HepG2 (cell line): ENCODE data around the gene RABGAP1. TPM values are rescaled to one million over a fixed set of nuclear protein-coding genes. Genes with fewer than 3 reads are reported as not detected.
A peak's percentile ranks its signal among the peaks of the same experiment; 100 is the strongest.

Experiments
- ESRRA ChIP-seq: sonication (generic); formaldehyde crosslinking; IDR thresholded peaks from 2 replicates; pipeline ENCODE4 v1.5.1; 2020; ENCODE audit warnings: mild to moderate bottlenecking, low read depth, missing genetic modification reagents
- HOXA5 ChIP-seq: sonication (generic); formaldehyde crosslinking; IDR thresholded peaks from 2 replicates; pipeline ENCODE4 v1.4.0; 2020; ENCODE audit warnings: missing genetic modification reagents
- NR1H2 ChIP-seq: sonication (generic); formaldehyde crosslinking; IDR thresholded peaks from 2 replicates; pipeline ENCODE4 v1.8.1; 2022; ENCODE audit warnings: low read depth, missing genetic modification reagents, borderline replicate concordance
- SATB2 ChIP-seq: sonication (generic); formaldehyde crosslinking; IDR thresholded peaks from 2 replicates; pipeline ENCODE4 v1.5.0; 2020; ENCODE audit warnings: missing genetic modification reagents
- SRSF4 ChIP-seq: fragments of 200-400 bp; formaldehyde crosslinking; IDR thresholded peaks from one replicate; pipeline ENCODE4 v1.6.1; 2018; ENCODE audit warnings: mild to moderate bottlenecking, low read depth, low read length, moderate library complexity; ENCODE audit not compliant: poor library complexity, severe bottlenecking
- ZFX ChIP-seq: sonication (generic); formaldehyde crosslinking; IDR thresholded peaks from 2 replicates; pipeline ENCODE4 v1.4.0; 2020; ENCODE audit warnings: mild to moderate bottlenecking, low read depth, missing genetic modification reagents, moderate library complexity
- ZMYM2 ChIP-seq: sonication (generic); formaldehyde crosslinking; IDR thresholded peaks from 2 replicates; pipeline ENCODE4 v1.8.0; 2022; ENCODE audit warnings: mild to moderate bottlenecking, missing genetic modification reagents
- ZNF331 ChIP-seq: sonication (generic); formaldehyde crosslinking; IDR thresholded peaks from 2 replicates; pipeline ENCODE4 v1.4.0; 2020; ENCODE audit warnings: missing genetic modification reagents
- polyA plus RNA-seq, 8 experiments: library from polyadenylated mRNA; depleted of rRNA in 3 of 8; stranded (reverse) in 7 of 8; unstranded in 1 of 8; fragments of >200 nt; fragmentation: Illumina TruSeq in 4 of 8; extraction: Trizol in 4 of 8; gene quantifications; 2 replicates each; pipeline versions ENCODE4 v1.2.1 to v1.2.3, GENCODE V29; 2011 to 2016; ENCODE audit warnings: low read depth in 4 of 8, missing spikeins in 1 of 8, mixed read lengths in 1 of 8; ENCODE audit not compliant: insufficient read depth in 1 of 8
- total RNA-seq, 5 experiments: library from RNA; depleted of rRNA; stranded (reverse); fragments of >200 nt; fragmentation: Illumina TruSeq; extraction: Trizol; gene quantifications; 2 replicates each; pipeline ENCODE4 v1.2.3, GENCODE V29; 2016; ENCODE audit warnings: low read depth in 1 of 5
- TF ChIP-seq, protein P1 (sequence below): sonication (generic); formaldehyde crosslinking; IDR thresholded peaks from 2 replicates; pipeline ENCODE4 v1.4.0; 2020; ENCODE audit warnings: mild to moderate bottlenecking, missing genetic modification reagents
- TF ChIP-seq, protein P2 (sequence below): conservative IDR thresholded peaks from 2 replicates; pipeline ENCODE4 v1.6.1; 2018; ENCODE audit warnings: missing genetic modification reagents
- TF ChIP-seq, protein P3 (sequence below), 2 experiments: sonication (generic) in 1 of 2; formaldehyde crosslinking in 1 of 2; IDR thresholded peaks; 2 replicates each; pipeline versions ENCODE4 v1.4.0 to v1.6.1; 2016 to 2020; ENCODE audit warnings: borderline replicate concordance in 1 of 2, low read depth in 1 of 2, mild to moderate bottlenecking in 1 of 2, missing genetic modification reagents in 1 of 2
- TF ChIP-seq, protein P4 (sequence below): sonication (generic); formaldehyde crosslinking; conservative IDR thresholded peaks from 2 replicates; pipeline ENCODE4 v1.8.0; 2022; ENCODE audit warnings: mild to moderate bottlenecking, moderate library complexity, missing genetic modification reagents
- TF ChIP-seq, protein P5 (sequence below): sonication (generic); IDR thresholded peaks from 2 replicates; pipeline ENCODE4 v1.6.1; 2016; ENCODE audit warnings: low read depth, borderline replicate concordance

RABGAP1 gene
- total and polyA plus RNA-seq, 2 of the 13 experiments (the other 11 are each of a cell fraction or from before 2014, with no cell fraction given): 19.1 to 19.3 TPM

DNA sequence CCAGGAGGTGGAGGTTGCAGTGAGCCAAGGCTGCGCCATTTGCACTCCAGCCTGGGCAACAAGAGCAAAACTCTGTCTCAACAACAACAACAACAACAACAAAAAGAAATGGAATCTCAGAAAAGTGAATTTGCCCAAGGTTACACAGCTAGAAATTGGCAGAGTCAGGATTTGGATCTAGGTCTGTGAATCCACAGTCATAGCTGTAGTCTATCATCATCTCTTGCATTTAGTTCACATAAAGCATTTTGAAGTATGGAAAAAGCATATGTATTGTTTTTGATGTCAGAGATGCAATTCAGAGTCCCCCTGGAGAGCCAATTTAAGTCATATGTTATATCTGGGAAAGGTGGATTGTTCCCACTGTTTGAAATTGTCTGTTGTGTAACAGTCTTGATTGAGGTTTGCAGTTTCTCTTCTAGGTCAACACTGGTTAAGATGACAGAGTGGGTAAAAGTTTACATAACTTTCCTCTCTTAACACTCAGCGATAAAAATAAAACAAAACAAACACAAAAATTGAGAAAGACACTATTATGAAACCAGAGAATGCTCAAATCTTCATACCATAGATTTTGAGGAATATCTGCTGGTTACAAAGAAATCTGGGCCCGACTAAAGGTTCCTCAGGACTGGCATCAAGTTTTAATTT, 71.2 kb downstream of the RABGAP1 start (continued):
- TF ChIP-seq, protein P1, sequence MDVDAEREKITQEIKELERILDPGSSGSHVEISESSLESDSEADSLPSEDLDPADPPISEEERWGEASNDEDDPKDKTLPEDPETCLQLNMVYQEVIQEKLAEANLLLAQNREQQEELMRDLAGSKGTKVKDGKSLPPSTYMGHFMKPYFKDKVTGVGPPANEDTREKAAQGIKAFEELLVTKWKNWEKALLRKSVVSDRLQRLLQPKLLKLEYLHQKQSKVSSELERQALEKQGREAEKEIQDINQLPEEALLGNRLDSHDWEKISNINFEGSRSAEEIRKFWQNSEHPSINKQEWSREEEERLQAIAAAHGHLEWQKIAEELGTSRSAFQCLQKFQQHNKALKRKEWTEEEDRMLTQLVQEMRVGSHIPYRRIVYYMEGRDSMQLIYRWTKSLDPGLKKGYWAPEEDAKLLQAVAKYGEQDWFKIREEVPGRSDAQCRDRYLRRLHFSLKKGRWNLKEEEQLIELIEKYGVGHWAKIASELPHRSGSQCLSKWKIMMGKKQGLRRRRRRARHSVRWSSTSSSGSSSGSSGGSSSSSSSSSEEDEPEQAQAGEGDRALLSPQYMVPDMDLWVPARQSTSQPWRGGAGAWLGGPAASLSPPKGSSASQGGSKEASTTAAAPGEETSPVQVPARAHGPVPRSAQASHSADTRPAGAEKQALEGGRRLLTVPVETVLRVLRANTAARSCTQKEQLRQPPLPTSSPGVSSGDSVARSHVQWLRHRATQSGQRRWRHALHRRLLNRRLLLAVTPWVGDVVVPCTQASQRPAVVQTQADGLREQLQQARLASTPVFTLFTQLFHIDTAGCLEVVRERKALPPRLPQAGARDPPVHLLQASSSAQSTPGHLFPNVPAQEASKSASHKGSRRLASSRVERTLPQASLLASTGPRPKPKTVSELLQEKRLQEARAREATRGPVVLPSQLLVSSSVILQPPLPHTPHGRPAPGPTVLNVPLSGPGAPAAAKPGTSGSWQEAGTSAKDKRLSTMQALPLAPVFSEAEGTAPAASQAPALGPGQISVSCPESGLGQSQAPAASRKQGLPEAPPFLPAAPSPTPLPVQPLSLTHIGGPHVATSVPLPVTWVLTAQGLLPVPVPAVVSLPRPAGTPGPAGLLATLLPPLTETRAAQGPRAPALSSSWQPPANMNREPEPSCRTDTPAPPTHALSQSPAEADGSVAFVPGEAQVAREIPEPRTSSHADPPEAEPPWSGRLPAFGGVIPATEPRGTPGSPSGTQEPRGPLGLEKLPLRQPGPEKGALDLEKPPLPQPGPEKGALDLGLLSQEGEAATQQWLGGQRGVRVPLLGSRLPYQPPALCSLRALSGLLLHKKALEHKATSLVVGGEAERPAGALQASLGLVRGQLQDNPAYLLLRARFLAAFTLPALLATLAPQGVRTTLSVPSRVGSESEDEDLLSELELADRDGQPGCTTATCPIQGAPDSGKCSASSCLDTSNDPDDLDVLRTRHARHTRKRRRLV (CRISPR knock-in tag): no peak
- TF ChIP-seq ESRRA (CRISPR knock-in tag): no peak
- TF ChIP-seq ZFX (CRISPR knock-in tag): no peak
- peak; percentile 65; the same call in 1 of the 2 replicates for TF ChIP-seq HOXA5 (CRISPR knock-in tag)
- TF ChIP-seq, protein P2, sequence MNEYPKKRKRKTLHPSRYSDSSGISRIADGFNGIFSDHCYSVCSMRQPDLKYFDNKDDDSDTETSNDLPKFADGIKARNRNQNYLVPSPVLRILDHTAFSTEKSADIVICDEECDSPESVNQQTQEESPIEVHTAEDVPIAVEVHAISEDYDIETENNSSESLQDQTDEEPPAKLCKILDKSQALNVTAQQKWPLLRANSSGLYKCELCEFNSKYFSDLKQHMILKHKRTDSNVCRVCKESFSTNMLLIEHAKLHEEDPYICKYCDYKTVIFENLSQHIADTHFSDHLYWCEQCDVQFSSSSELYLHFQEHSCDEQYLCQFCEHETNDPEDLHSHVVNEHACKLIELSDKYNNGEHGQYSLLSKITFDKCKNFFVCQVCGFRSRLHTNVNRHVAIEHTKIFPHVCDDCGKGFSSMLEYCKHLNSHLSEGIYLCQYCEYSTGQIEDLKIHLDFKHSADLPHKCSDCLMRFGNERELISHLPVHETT: no peak
- TF ChIP-seq SRSF4: no peak
- TF ChIP-seq, protein P3, sequence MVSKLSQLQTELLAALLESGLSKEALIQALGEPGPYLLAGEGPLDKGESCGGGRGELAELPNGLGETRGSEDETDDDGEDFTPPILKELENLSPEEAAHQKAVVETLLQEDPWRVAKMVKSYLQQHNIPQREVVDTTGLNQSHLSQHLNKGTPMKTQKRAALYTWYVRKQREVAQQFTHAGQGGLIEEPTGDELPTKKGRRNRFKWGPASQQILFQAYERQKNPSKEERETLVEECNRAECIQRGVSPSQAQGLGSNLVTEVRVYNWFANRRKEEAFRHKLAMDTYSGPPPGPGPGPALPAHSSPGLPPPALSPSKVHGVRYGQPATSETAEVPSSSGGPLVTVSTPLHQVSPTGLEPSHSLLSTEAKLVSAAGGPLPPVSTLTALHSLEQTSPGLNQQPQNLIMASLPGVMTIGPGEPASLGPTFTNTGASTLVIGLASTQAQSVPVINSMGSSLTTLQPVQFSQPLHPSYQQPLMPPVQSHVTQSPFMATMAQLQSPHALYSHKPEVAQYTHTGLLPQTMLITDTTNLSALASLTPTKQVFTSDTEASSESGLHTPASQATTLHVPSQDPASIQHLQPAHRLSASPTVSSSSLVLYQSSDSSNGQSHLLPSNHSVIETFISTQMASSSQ (IDR thresholded peaks at IDR 0.05; ENCODE audit: low read depth): 0 out of 2 replicates have a peak, but pooled peaks have one; percentile 28
- TF ChIP-seq, protein P3 (CRISPR knock-in tag; IDR thresholded peaks at IDR 0.05; ENCODE audit: borderline replicate concordance): no peak
- no peak for TF ChIP-seq NR1H2 (CRISPR knock-in tag)
- TF ChIP-seq, protein P4, sequence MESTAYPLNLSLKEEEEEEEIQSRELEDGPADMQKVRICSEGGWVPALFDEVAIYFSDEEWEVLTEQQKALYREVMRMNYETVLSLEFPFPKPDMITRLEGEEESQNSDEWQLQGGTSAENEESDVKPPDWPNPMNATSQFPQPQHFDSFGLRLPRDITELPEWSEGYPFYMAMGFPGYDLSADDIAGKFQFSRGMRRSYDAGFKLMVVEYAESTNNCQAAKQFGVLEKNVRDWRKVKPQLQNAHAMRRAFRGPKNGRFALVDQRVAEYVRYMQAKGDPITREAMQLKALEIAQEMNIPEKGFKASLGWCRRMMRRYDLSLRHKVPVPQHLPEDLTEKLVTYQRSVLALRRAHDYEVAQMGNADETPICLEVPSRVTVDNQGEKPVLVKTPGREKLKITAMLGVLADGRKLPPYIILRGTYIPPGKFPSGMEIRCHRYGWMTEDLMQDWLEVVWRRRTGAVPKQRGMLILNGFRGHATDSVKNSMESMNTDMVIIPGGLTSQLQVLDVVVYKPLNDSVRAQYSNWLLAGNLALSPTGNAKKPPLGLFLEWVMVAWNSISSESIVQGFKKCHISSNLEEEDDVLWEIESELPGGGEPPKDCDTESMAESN: no peak
- TF ChIP-seq SATB2: no peak
- peak; percentile 65; the same call in 1 of the 2 replicates for TF ChIP-seq ZNF331 (CRISPR knock-in tag)
- TF ChIP-seq ZMYM2 (CRISPR knock-in tag): no peak
- TF ChIP-seq, protein P5, sequence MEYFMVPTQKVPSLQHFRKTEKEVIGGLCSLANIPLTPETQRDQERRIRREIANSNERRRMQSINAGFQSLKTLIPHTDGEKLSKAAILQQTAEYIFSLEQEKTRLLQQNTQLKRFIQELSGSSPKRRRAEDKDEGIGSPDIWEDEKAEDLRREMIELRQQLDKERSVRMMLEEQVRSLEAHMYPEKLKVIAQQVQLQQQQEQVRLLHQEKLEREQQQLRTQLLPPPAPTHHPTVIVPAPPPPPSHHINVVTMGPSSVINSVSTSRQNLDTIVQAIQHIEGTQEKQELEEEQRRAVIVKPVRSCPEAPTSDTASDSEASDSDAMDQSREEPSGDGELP: no peak
